Measurements from ENCODE around the gene GPR84. TPM values are rescaled to one million over a fixed set of nuclear protein-coding genes. Genes with fewer than 3 reads are reported as not detected.

Gene GPR84
- total and polyA plus RNA-seq, 9 of the 15 experiments (the other 6 are each of a cell fraction or from before 2014, with no cell fraction given) = 0.07 to 0.18 (median 0.11) TPM; not detected in 5

- no peaks in the 10 kb centered on the region for H3K79me2 ChIP-seq (ENCODE audit: control insufficient read depth, insufficient read depth, low read length)
- DNase-seq (ENCODE audit: extremely low read depth in 1 of 4, low spot score in 3 of 4) (no peak), ATAC-seq (no peak), FAIRE-seq (no peak)
- H3K27me3 ChIP-seq (ENCODE audit: control insufficient read depth in 2 of 2, insufficient read depth in 2 of 2, low read length in 2 of 2) = no peaks in the 10 kb centered on the region
- in situ Hi-C loops (cut with MboI) = no loop called here
- H4K20me1 ChIP-seq (replicated peaks; ENCODE audit: control insufficient read depth, insufficient read depth, low read length) = no peaks in the 10 kb centered on the region
- H3K9me1 ChIP-seq (ENCODE audit: control insufficient read depth, insufficient read depth, low read length) = no peaks in the 10 kb centered on the region
- H3K4me2 ChIP-seq (ENCODE audit: insufficient read depth, low read length) = no peak overlapping the region
- H3K36me3 ChIP-seq (ENCODE audit: control insufficient read depth, insufficient read depth, low read length) = peaks cover 62% of the 10 kb centered on the region
- H3K9me3 ChIP-seq (replicated peaks; ENCODE audit: control insufficient read depth, insufficient read depth, low read depth, low read length) = no peaks in the 10 kb centered on the region
- peaks cover 31 to 37% of the 10 kb centered on the region in 2 experiments for H3K4me1 ChIP-seq (replicated peaks in 1 of 2; ENCODE audit: control insufficient read depth in 2 of 2, insufficient read depth in 2 of 2, low read length in 2 of 2)
- BruUV-seq (replicated peaks) = no TSS peak
- H2AFZ ChIP-seq (ENCODE audit: low read depth, low read length) = no peak overlapping the region
- TF ChIP-seq NCOR1 (IDR thresholded peaks at IDR 0.05) (no peak), ZNF41 (CRISPR knock-in tag; conservative IDR thresholded peaks at IDR 0.05) (no peak), CBX3 (IDR thresholded peaks at IDR 0.05; ENCODE audit: borderline replicate concordance in 1 of 2, low read length in 2 of 2) (no peak), FOXK1 (CRISPR knock-in tag; IDR thresholded peaks at IDR 0.05; ENCODE audit: borderline replicate concordance) (no peak), SMARCB1 (IDR thresholded peaks at IDR 0.05; ENCODE audit: insufficient read length, low read depth) (no peak), ZZZ3 (IDR thresholded peaks at IDR 0.05) (no peak), ZNF449 (CRISPR knock-in tag; IDR thresholded peaks at IDR 0.05) (no peak), BHLHE40 (IDR thresholded peaks at IDR 0.05; ENCODE audit: low read length) (no peak), ZNF239 (CRISPR knock-in tag; IDR thresholded peaks at IDR 0.05) (no peak)
- TF ChIP-seq, protein P1, sequence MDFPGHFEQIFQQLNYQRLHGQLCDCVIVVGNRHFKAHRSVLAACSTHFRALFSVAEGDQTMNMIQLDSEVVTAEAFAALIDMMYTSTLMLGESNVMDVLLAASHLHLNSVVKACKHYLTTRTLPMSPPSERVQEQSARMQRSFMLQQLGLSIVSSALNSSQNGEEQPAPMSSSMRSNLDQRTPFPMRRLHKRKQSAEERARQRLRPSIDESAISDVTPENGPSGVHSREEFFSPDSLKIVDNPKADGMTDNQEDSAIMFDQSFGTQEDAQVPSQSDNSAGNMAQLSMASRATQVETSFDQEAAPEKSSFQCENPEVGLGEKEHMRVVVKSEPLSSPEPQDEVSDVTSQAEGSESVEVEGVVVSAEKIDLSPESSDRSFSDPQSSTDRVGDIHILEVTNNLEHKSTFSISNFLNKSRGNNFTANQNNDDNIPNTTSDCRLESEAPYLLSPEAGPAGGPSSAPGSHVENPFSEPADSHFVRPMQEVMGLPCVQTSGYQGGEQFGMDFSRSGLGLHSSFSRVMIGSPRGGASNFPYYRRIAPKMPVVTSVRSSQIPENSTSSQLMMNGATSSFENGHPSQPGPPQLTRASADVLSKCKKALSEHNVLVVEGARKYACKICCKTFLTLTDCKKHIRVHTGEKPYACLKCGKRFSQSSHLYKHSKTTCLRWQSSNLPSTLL (IDR thresholded peaks at IDR 0.05) = no peak
- TF ChIP-seq, protein P2, sequence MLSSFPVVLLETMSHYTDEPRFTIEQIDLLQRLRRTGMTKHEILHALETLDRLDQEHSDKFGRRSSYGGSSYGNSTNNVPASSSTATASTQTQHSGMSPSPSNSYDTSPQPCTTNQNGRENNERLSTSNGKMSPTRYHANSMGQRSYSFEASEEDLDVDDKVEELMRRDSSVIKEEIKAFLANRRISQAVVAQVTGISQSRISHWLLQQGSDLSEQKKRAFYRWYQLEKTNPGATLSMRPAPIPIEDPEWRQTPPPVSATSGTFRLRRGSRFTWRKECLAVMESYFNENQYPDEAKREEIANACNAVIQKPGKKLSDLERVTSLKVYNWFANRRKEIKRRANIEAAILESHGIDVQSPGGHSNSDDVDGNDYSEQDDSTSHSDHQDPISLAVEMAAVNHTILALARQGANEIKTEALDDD (IDR thresholded peaks at IDR 0.05) = no peak
- TF ChIP-seq, protein P3, sequence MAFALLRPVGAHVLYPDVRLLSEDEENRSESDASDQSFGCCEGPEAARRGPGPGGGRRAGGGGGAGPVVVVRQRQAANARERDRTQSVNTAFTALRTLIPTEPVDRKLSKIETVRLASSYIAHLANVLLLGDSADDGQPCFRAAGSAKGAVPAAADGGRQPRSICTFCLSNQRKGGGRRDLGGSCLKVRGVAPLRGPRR (CRISPR knock-in tag; IDR thresholded peaks at IDR 0.05) = no peak
- no peak overlapping the region for H3K4me3 ChIP-seq
- CTCF ChIA-PET (ENCODE audit: low intra/inter-chr PET ratio) = no interaction called here
- intact Hi-C loops (cut with micrococcal nuclease) = no loop called here
- POLR2A ChIA-PET = interaction anchor here (0.5 to 5.6 kb wide), 8 partner anchors 9 to 770 kb away, joined by 3 to 43 read pairs (median 3); no protein-coding TSS in a partner anchor
- 48% methylated on average over 3 of the region's 3 CpGs for WGBS (ENCODE audit: insufficient coverage, low coverage, missing lambda C conversion rate)
- no peak overlapping the region for H3K9ac ChIP-seq (ENCODE audit: insufficient read depth in 1 of 2, low read depth in 2 of 2, low read length in 2 of 2)
- H3K27ac ChIP-seq (ENCODE audit: extremely low read depth, low read depth, low read length) = no peak overlapping the region
Observed at GRCh38 chr12:54350743-54351142, 13.5 kb downstream of the GPR84 start.

Measured in K562 (cell line).